GM23338 (cell line): ENCODE results near the gene ZNF687. TPM values are rescaled to one million over a fixed set of nuclear protein-coding genes. Genes with fewer than 3 reads are reported as not detected.

Source experiments
- ATAC-seq: fragments of 200-7000 bp; cut with Tn5 transposase; 3 replicates; pipeline ENCODE4 v1.9.1; 2020
- DNase-seq: peaks from one replicate; pipeline ENCODE4 v3.0.0-alpha.2; 2015; ENCODE audit warnings: low spot score
- H2AFZ ChIP-seq: fragments of 200-600 bp; sonication (generic); 2 replicates; pipeline ENCODE4 v1.8.0; 2016; ENCODE audit warnings: antibody characterized with exemption, mild to moderate bottlenecking, moderate library complexity
- H3F3A ChIP-seq: fragments of 200-600 bp; sonication (generic); replicated peaks from 2 replicates; pipeline ENCODE4 v1.8.0; 2017; ENCODE audit warnings: antibody characterized with exemption, mixed run types, low read depth
- H3K27ac ChIP-seq: fragments of 200-600 bp; sonication (generic); 2 replicates; pipeline ENCODE4 v1.6.1; 2016; ENCODE audit warnings: low read depth
- H3K27me3 ChIP-seq: fragments of 200-600 bp; sonication (generic); 2 replicates; pipeline ENCODE4 v1.8.0; 2016; ENCODE audit warnings: mild to moderate bottlenecking, mixed run types, moderate library complexity; ENCODE audit not compliant: insufficient read depth
- H3K36me3 ChIP-seq: fragments of 200-600 bp; sonication (generic); 2 replicates; pipeline ENCODE4 v1.8.0; 2016; ENCODE audit warnings: mild to moderate bottlenecking; ENCODE audit not compliant: insufficient read depth
- H3K4me1 ChIP-seq: fragments of 200-600 bp; sonication (generic); 2 replicates; pipeline ENCODE4 v1.8.0; 2016; ENCODE audit warnings: mild to moderate bottlenecking, moderate library complexity; ENCODE audit not compliant: insufficient read depth
- H3K4me2 ChIP-seq: fragments of 200-600 bp; sonication (generic); 2 replicates; pipeline ENCODE4 v1.7.1; 2017; ENCODE audit warnings: mixed run types
- H3K4me3 ChIP-seq: fragments of 200-600 bp; sonication (generic); 2 replicates; pipeline ENCODE4 v1.6.1; 2016; ENCODE audit warnings: mixed run types
- H3K79me2 ChIP-seq: fragments of 200-600 bp; sonication (generic); replicated peaks from 2 replicates; pipeline ENCODE4 v1.8.0; 2017; ENCODE audit warnings: mild to moderate bottlenecking; ENCODE audit not compliant: insufficient read depth
- H3K9me2 ChIP-seq: fragments of 200-600 bp; sonication (generic); 2 replicates; pipeline ENCODE4 v1.8.0; 2017; ENCODE audit not compliant: insufficient read depth
- H4K20me1 ChIP-seq: fragments of 200-600 bp; sonication (generic); replicated peaks from 2 replicates; pipeline ENCODE4 v1.8.0; 2017; ENCODE audit warnings: mild to moderate bottlenecking; ENCODE audit not compliant: insufficient read depth
- H3K27ac Mint-ChIP-seq: 2 replicates; pipeline ENCODE4 v1.8.0; 2020; ENCODE audit warnings: inconsistent platforms, mild to moderate bottlenecking, moderate library complexity, mixed read lengths
- H3K27me3 Mint-ChIP-seq: 3 replicates; pipeline ENCODE4 v1.8.0; 2022; ENCODE audit warnings: low read depth, mild to moderate bottlenecking, moderate library complexity, mixed read lengths, inconsistent platforms; ENCODE audit not compliant: insufficient read depth, poor library complexity
- H3K36me3 Mint-ChIP-seq: 3 replicates; pipeline ENCODE4 v1.8.0; 2021; ENCODE audit warnings: low read depth, mild to moderate bottlenecking, inconsistent platforms, moderate library complexity, mixed read lengths
- H3K4me1 Mint-ChIP-seq: 3 replicates; pipeline ENCODE4 v1.8.0; 2020; ENCODE audit warnings: mild to moderate bottlenecking, inconsistent platforms, mixed read lengths
- H3K4me3 Mint-ChIP-seq: 3 replicates; pipeline ENCODE4 v1.8.0; 2021; ENCODE audit warnings: moderate library complexity, mild to moderate bottlenecking, inconsistent platforms, mixed read lengths
- H3K9me3 Mint-ChIP-seq: 3 replicates; pipeline ENCODE4 v1.8.0; 2020; ENCODE audit warnings: moderate library complexity, mild to moderate bottlenecking, inconsistent platforms, mixed read lengths
- CREB1 ChIP-seq: fragments of 250-450 bp; sonication (Bioruptor Pico); IDR thresholded peaks from 2 replicates; pipeline ENCODE4 v1.5.0; 2020; ENCODE audit warnings: low read depth, mild to moderate bottlenecking, moderate library complexity
- CTCF ChIP-seq, 2 experiments: fragments of 200-600 bp in 1 of 2; sonication (generic) in 1 of 2; conservative IDR thresholded peaks; 2 replicates each; pipeline versions ENCODE4 v1.5.1 to v1.6.1; 2016 to 2017; ENCODE audit warnings: antibody characterized with exemption in 2 of 2, low read depth in 2 of 2, mild to moderate bottlenecking in 2 of 2, moderate library complexity in 1 of 2
- ETS1 ChIP-seq: IDR thresholded peaks from 2 replicates; pipeline ENCODE4 v1.6.1; 2016; ENCODE audit warnings: antibody characterized with exemption
- EZH2 ChIP-seq: fragments of 200-600 bp; sonication (generic); IDR thresholded peaks from one replicate; pipeline ENCODE4 v1.8.0; 2017; ENCODE audit warnings: antibody characterized with exemption, mild to moderate bottlenecking, low read depth; ENCODE audit not compliant: unreplicated experiment
- EZH2phosphoT487 ChIP-seq: fragments of 200-600 bp; sonication (generic); IDR thresholded peaks from one replicate; pipeline ENCODE4 v1.8.1; 2018; ENCODE audit warnings: antibody characterized with exemption; ENCODE audit not compliant: unreplicated experiment
- JUNB ChIP-seq: IDR thresholded peaks from one replicate; pipeline ENCODE4 v1.6.1; 2016; ENCODE audit warnings: antibody characterized with exemption; ENCODE audit not compliant: unreplicated experiment
- NANOG ChIP-seq: IDR thresholded peaks from 2 replicates; pipeline ENCODE4 v1.6.1; 2016; ENCODE audit warnings: antibody characterized with exemption, borderline replicate concordance
- POLR2AphosphoS5 ChIP-seq: IDR thresholded peaks from 2 replicates; pipeline ENCODE4 v1.6.1; 2016; ENCODE audit warnings: antibody characterized with exemption, low read depth
- REST ChIP-seq: IDR thresholded peaks from one replicate; pipeline ENCODE4 v1.6.1; 2018; ENCODE audit warnings: antibody characterized with exemption; ENCODE audit not compliant: unreplicated experiment
- STAT1 ChIP-seq: IDR thresholded peaks from one replicate; pipeline ENCODE4 v1.6.1; 2016; ENCODE audit warnings: antibody characterized with exemption; ENCODE audit not compliant: unreplicated experiment
- ZNF114 ChIP-seq: fragments of 250-450 bp; sonication (Bioruptor Pico); IDR thresholded peaks from 2 replicates; pipeline ENCODE4 v1.5.0; 2020; ENCODE audit warnings: mild to moderate bottlenecking, moderate library complexity
- ZNF331 ChIP-seq: fragments of 250-450 bp; sonication (Bioruptor Pico); IDR thresholded peaks from 2 replicates; pipeline ENCODE4 v1.5.0; 2020; ENCODE audit warnings: low read depth, mild to moderate bottlenecking, moderate library complexity
- polyA plus RNA-seq: library from polyadenylated mRNA; unstranded; fragments of >200 nt; fragmentation: Nextera tagmentation; extraction: Ambion mirVana; gene quantifications from 2 replicates; pipeline ENCODE4 v1.2.1, GENCODE V29; 2016
- total RNA-seq: library from RNA; depleted of rRNA; stranded (reverse); fragments of >200 nt; shearing (Covaris generic); gene quantifications from 2 replicates; pipeline ENCODE4 v1.2.3, GENCODE V29; 2014

The ZNF687 gene
- total and polyA plus RNA-seq, 2 experiments from 2014 or later = 7.7 to 63.9 TPM

- ATAC-seq (peak; percentile 34), DNase-seq (peak; percentile 64)
- TF ChIP-seq POLR2AphosphoS5 (peak; percentile 46), CTCF (conservative IDR thresholded peaks at IDR 0.05; ENCODE audit: low read depth in 2 of 2) (peak in 1 of 2 experiments; percentile 28; a peak in 1 of 4 replicates), ETS1 (no peak)
- Histone ChIP-seq H3K27me3 (no peaks in the 10 kb centered on the region), H3K36me3 (peaks cover 8% of the 10 kb centered on the region; the same call in 1 of the 2 replicates), H3K4me3 (no peak overlapping the region), H3K27ac (no peak overlapping the region), H3K79me2 (no peaks in the 10 kb centered on the region), H4K20me1 (peaks cover 6% of the 10 kb centered on the region; the same call in 1 of the 2 replicates), H2AFZ (no peak overlapping the region), H3K4me2 (no peak overlapping the region), H3K9me2 (peaks cover 10% of the 10 kb centered on the region; the same call in 1 of the 2 replicates), H3K4me1 (peaks cover 30% of the 10 kb centered on the region), H3F3A (peaks cover 18% of the 10 kb centered on the region; the same call in 1 of the 2 replicates)
- Mint-ChIP-seq H3K4me3 (no peak overlapping the region), H3K9me3 (no peaks in the 10 kb centered on the region; the same call in 2 of the 3 replicates), H3K27me3 (peaks cover 16% of the 10 kb centered on the region), H3K4me1 (peaks cover 37% of the 10 kb centered on the region), H3K27ac (peak overlapping the region; percentile 80), H3K36me3 (peaks cover 76% of the 10 kb centered on the region)
Measured at GRCh38 chr1:151292207-151293030, 10.3 kb downstream of the ZNF687 start.

- Histone ChIP-seq H3K4me2 (no peak overlapping the region), H3K4me1 (peaks cover 30% of the 10 kb centered on the region), H3K79me2 (no peaks in the 10 kb centered on the region), H3F3A (peaks cover 18% of the 10 kb centered on the region; the same call in 1 of the 2 replicates), H3K27me3 (no peaks in the 10 kb centered on the region), H2AFZ (no peak overlapping the region), H3K9me2 (peaks cover 10% of the 10 kb centered on the region; the same call in 1 of the 2 replicates), H3K36me3 (peaks cover 6% of the 10 kb centered on the region), H3K4me3 (no peak overlapping the region), H4K20me1 (0 out of 2 replicates have a peak, but pooled peaks cover 3% of the 10 kb centered on the region), H3K27ac (no peak overlapping the region)
- peaks cover 37% of the 10 kb centered on the region for H3K4me1 Mint-ChIP-seq
- peaks cover 16% of the 10 kb centered on the region for H3K27me3 Mint-ChIP-seq
- peaks cover 77% of the 10 kb centered on the region for H3K36me3 Mint-ChIP-seq
- H3K27ac Mint-ChIP-seq = no peak overlapping the region
- DNase-seq (no peak), ATAC-seq (no peak)
- H3K9me3 Mint-ChIP-seq = no peaks in the 10 kb centered on the region; the same call in 2 of the 3 replicates
- no peak overlapping the region for H3K4me3 Mint-ChIP-seq
- TF ChIP-seq EZH2 (no peak), NANOG (no peak), CREB1 (CRISPR knock-in tag) (no peak), EZH2phosphoT487 (no peak), ETS1 (no peak), STAT1 (no peak), ZNF114 (CRISPR knock-in tag) (no peak), ZNF331 (no peak), JUNB (no peak), REST (no peak), POLR2AphosphoS5 (no peak), CTCF (conservative IDR thresholded peaks at IDR 0.05; ENCODE audit: low read depth in 2 of 2) (no peak)
Measured at GRCh38 chr1:151293093-151293492, 11.0 kb downstream of the ZNF687 start.
